Fibroblast of mammary gland (primary cell): ENCODE data around the gene UVRAG.

Experiments used
- DNase-seq: peaks from one replicate; pipeline ENCODE4 v3.0.0-alpha.2; 2010; ENCODE audit warnings: low read depth
- H3K4me3 ChIP-seq: 2 replicates; pipeline ENCODE4 v1.5.1; 2011; ENCODE audit warnings: low read depth, mild to moderate bottlenecking, low read length, moderate library complexity; ENCODE audit not compliant: control insufficient read depth
- CTCF ChIP-seq: conservative IDR thresholded peaks from 2 replicates; pipeline ENCODE4 v1.5.1; 2011; ENCODE audit warnings: low read depth, low read length, inconsistent platforms; ENCODE audit not compliant: control insufficient read depth, insufficient read depth

UVRAG gene

GRCh38 chr11:76090821-76091220 is 275.8 kb downstream of the UVRAG start:
- DNase-seq, result no peak
- TF ChIP-seq CTCF, result no peak
- no peak overlapping the region for H3K4me3 ChIP-seq

GRCh38 chr11:76094740-76095139 is 279.7 kb downstream of the UVRAG start:
- H3K4me3 ChIP-seq, result no peak overlapping the region
- no peak for DNase-seq
- no peak for TF ChIP-seq CTCF

GRCh38 chr11:76095891-76096290 is 280.9 kb downstream of the UVRAG start:
- no peak for TF ChIP-seq CTCF
- H3K4me3 ChIP-seq, result no peak overlapping the region
- DNase-seq, result no peak

GRCh38 chr11:76096552-76096951 is 281.5 kb downstream of the UVRAG start:
- no peak for TF ChIP-seq CTCF
- no peak overlapping the region for H3K4me3 ChIP-seq
- DNase-seq, result no peak

- no peak for TF ChIP-seq CTCF
- no peak overlapping the region for H3K4me3 ChIP-seq
- no peak for DNase-seq
These were observed 287.8 kb downstream of the UVRAG start for GRCh38 chr11:76102802-76103201.

GRCh38 chr11:76103460-76103859 is 288.4 kb downstream of the UVRAG start:
- no peak for TF ChIP-seq CTCF
- H3K4me3 ChIP-seq, result no peak overlapping the region
- DNase-seq, result no peak

- DNase-seq, result no peak
- no peak for TF ChIP-seq CTCF
- no peak overlapping the region for H3K4me3 ChIP-seq
These were observed 289.3 kb downstream of the UVRAG start for GRCh38 chr11:76104285-76104684.
